GM21381 (cell line): ENCODE measurements around the gene RHOB.
"Not testable (repeated sequence)": the region's sequence is repeated elsewhere in the genome, so short reads cannot be mapped to it uniquely, and the experiment has no call there.

Source experiments
- ATAC-seq: cut with Tn5 transposase; IDR thresholded peaks from one replicate; pipeline ENCODE4 v1.9.1; 2021; ENCODE audit warnings: mild to moderate bottlenecking, moderate library complexity; ENCODE audit not compliant: unreplicated experiment

RHOB gene

DNA sequence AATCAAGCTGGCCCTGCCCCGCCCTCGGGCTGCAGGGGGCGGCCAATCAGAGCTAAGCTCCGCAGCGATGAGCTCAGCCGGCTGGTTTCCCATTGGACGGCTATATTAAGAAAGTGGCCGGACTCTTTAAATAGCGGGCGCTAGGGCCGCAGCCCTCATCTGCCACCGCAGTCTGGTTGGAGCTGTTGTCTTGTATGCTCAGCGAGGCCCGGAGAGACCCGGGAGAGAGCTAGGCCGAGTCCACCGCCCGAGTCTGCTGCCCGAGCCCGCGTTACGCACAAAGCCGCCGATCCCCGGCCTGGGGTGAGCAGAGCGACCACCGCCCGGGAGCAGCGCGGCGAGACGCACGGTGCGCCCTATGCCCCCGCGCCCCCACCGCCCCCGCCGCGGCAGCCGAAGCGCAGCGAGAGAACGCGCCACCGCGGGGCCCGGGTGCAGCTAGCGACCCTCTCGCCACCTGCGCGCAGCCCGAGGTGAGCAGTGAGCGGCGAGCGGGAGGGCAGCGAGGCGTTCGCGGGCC is at the start of gene RHOB:
Gene RHOB, plus strand, starts transcription at position 158 of the 520 bp plus-strand sequence. CDS start 392 bp downstream, outside the sequence.
- ATAC-seq = peak; percentile 96

DNA sequence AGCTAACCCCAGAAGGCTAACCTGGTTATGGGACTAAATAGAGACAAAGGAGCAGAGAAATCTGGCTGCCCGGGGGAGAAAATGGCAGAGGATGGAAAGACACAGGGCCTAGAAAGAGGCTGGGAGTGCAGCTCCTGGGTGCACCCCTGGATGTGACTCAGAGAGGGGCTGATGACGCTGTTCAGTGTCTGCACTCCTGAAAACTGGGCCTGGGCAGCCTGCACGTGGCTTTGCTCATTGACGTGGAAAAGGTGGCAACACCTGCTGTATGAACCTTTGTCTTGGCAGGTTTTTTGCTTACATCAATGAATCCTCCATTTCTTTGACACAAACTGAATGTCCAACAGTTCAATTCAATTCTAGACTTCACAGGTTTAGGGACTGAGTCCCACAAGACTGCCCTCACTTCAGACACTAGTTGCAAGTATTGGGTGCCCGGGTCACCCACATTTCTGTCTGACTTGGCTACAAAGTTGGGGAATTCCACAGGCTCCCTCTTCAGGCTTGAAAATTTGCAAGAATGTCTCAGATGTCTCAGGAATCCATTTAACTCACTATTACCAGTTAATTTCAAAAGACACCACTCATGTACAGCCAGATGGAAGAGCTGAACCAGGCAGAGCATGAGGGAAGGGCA is 48.9 kb upstream of the RHOB start:
- no peak for ATAC-seq

DNA sequence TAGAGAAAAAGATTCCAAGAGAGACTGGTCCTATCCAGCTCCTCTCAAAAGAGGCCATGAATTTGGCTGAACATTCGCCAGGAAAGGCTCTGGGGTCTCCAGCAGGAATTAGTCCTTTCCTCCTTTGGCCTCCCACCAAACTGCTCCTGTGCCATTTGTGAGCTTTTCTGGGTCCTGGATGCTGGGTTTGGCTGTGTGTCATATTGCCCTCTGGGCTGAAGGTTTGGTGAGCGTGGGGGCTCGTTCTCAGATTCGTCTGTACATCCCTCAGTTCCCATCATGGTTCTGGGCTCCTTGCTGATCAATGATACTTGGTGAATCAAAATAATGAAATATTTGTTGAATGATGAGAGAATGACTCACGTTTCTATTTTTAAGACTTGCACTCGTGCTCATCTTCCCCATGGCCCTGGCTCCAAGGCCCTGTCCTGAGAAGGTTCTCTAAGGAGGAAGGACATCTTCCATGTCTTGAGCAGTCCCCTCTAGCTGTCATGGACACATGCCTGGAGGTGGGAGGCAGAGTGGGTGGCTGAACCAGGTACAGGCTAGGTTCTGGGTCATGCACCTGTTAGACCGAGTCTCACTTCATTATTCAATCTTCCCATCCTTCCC is 47.8 kb upstream of the RHOB start:
- ATAC-seq = no peak

DNA sequence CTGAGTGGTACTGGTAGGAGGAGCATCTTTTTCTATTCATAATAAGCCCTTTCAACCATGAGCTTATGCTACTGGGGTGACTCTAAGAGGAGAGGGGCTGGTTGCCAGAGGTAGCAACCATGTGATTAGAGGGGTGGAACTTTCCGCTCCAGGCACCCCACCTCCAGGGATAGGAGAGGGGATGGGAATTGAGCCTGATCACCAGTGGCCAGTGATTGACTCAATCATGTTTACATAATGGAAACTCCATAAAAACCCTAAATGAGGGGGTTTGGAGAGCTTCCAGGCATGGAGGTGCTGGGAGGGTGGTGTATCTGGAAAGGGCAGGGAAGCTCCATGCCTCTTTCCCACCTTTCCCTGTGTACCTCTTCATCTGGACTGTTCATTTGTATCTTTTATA is 46.6 kb upstream of the RHOB start:
- ATAC-seq = no peak

DNA sequence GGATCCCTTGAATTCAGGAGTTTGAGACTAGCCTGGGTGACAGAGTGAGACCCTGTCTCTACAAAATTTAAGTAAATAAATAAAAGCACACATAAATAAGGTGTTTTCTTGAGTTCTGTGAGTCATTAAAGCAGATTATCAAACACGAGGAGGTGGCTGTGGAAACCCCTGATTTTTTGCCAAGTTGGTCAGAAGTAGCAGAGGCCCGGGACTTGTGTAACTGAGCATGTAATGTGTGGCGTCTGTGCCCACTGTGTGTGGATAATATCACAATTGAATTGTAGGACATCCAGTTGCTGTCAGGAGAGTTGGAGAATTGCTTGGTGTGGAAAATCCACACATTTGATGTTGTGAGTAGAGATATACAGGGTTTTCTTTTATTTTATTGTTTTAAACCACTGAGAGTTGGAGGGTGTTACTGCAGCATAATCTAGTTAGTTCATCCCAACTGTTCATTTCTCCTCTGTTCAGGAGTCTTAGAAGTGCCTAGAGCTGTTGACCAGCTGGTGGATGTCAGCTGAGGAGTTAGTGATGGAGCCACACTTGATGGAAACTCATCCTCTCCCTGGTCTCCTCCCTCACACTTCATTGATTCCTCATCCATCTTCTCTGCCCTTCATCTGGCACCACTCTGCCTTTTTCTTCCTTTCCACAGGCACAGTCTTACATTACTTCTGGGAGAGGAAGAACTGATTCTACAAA is 45.9 kb upstream of the RHOB start:
- no peak for ATAC-seq

DNA sequence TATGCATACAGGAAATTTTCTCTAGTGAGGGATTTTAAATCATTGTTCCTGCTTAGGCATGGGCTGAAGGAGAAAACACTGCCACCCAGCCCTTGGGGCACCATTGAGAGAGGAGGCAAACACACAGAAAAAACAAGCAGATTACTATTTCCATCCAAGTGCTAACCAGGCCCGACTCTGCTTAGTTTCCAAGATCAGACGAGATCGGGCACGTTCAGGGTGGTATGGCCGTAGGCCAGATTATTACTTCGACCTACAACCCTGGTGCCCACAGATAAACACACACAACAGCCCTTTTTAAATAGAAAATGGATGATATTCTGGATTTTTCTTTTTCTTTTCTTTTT is 45.4 kb upstream of the RHOB start:
- ATAC-seq = no peak

DNA sequence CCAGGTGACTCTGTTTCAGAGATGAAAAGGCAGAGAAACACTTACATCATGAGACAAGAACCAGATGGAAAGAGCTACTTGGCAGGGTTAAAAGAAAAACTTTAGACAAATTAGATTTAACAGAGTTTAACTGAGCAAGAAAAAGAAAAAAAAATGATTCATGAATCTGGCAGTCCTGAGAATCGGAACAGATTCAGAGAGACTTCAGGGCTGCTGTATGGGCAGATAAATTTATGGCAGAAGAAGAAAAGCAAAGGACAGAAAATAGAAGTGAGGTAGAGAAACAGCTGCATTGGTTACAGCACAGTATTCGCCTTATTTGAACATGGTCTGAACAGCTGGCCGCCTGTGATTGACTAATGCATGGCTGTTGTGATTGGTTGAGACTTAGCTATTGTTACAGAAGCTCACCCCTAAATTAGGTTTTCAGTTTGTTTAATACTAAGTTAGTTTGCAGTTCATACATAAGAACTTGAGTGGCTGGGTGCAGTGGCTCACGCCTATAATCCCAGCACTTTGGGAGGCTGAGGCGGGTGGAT is 43.0 kb upstream of the RHOB start:
- no peak for ATAC-seq

DNA sequence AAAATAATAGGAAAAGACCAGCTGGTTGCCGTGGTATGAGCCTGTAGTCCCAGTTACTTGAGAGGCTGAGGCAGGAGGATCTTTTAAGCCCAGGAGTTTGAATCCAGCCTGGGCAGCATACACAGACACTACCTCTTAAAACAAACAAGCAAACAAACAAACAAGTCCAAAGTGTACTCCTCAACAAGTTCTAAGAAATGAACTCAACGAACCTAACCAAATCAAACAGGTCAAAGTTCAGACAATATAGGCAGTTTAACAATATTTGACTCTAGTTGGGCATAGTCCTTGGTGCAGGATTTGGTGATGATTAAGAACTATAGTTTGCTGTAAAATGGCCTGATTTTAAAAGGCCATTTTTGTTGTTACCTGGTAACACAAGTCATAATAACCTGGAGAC is 41.9 kb upstream of the RHOB start:
- ATAC-seq = no peak

DNA sequence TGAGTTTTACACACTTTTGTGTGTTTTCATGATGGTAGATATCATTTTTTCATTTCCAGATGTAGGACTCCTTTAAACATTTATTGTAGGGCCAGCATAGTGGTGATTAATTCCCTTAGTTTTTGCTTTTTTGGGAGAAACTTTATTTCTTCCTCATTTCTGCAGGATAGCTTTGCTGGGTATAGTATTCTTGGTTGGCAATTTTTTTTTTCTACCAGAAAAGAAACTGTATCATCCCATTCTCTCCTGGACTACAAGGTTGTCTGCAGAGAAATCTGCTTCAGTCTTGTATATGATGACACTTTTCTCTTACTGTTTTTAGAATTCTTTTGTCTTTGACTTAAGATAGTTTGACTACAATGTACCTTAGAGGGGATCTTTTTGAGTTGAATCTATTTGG is 37.8 kb upstream of the RHOB start:
- ATAC-seq = no peak

DNA sequence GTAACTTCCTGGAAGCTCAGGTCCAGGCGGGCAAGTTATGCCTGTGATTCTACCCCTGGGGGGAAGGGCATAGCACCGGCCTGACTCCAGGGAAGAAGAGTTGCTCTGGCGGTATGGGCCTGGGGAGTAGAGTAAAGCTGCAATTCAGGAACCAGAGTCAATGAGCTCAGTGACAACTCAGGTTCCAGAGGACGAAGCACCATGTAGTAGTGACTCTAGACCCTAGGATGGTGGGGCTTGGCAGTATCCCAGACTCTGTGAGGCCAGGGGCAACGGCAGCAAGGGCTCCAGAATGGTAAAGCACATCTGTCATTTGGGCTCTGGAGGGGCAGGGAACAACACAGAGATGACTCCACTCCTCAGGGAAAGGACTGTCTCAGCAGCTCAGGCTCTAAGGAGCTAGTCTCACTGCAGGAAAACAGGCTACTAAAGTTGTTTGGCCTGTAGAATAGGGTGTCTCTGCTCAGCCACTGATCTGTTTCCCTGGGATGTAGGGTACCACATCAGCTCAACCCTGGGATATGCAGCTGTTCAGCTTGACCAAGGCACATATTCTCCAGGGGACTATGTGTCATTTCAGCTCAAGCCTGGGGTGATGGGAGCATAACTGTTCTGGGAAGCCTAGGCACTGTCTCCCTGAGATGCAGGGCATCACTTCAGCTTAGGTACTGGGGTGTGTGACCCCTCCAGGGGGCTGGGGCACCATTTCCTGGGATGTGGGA is 36.2 kb upstream of the RHOB start:
- ATAC-seq = no peak

DNA sequence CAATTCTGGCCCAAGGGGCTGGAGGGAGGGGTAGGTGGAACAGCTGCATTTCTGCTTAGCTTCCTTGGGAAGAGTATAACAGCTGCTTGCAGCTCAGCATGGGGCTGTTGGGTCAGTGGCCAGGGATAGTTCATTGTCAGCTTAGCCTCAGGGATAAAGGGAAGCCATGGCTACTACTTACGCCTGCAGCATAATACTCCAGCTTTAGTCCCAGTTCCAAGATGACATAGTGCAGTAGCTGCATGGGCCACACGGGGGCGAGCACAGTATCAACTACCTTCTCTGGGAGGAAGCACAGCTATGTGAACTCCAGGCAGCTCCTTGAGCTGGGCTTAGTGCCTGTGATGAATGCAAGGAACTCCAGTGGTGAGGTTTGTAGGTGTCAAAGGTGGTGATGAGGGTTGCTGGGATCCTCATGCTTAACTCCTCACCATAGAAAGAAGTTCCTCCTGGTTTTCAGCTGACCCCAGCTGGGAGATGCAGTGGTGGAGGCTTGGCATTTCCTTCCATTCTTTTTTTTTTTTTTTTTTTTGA is 35.4 kb upstream of the RHOB start:
- ATAC-seq = peak; percentile 100

DNA sequence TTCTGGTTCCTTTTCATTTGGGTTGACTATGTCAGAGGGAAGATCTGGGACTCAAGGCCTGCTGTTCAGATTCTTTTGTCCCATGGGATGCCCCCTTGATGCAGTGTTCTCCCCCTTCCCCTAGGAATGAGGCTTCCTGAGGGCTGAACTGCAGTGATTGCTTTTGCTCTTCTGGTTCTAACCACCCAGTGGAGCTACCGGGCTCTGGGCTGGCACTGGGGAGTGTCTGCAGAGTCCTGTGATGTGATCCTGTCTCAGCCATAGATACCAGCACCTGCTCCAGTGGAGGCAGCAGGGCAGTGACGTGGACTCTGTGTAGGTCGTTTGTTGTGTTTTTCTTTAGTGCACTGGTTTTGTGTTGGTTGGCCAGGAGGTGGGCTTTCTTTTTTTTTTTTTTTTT is 32.1 kb upstream of the RHOB start:
- no peak for ATAC-seq

DNA sequence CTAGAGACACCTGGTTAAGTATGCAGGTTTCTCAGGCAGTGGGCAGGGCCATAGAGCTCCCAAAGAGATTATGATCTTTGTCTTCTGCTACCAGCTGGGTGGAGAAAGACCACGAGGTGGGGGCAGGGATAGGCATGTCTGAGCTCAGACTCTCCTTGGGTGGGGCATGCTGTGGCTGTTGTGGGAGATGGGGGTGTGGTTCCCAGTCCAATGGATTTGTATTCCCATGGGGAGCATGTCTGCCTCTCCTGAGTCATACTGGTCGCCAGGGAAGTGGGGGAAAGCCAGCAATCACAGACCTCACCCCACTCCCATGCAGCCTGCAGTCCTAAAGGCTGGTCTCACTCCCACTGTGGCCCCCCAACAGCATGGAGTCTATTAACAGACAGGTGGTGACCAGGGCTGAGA is 31.4 kb upstream of the RHOB start:
- no peak for ATAC-seq

DNA sequence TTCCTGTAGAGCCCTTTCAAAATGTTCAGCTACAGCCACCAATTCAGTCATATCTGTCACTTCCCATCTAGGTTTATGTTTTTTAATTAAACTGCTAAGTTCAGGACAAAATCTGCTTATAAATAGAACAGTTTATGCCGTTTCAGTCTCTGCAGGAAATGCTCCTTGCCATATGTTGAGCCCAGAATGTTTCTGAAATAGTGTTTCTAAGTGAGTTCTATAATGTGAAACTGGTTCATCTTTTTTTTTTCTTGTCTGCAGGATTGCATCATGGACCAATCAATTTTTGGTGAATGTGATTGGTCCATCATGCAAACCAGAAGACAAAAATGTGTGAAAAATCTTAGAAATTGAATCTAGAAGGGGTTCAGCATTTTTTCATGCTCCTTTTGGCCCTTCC is 30.2 kb upstream of the RHOB start:
- no peak for ATAC-seq

DNA sequence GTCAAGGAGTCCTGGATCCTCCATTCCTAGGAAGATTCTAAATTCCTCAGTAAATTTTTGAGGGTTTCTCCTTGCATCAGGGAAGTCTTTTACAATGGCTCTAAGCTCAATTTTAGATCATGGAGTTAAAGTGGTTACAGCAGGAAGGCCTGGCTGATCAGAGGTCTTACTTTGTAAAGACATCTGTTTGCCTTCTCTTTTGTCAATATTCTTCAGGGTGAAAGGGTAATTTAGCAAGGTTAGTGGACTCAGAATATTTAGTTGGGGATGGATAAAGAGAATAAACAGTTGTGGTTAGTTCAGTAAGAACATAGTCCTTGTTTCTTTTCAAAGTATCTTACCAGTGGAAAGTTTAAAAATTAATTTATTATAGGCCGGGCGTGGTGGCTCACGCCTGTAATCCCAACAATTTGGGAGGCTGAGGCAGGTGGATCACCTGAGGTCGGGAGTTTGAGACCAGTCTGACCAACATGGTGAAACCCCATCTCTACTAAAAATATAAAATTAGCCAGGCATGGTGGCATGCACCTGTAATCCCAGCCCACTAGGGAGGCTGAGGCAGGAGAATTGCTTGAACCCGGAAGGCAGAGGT is 29.5 kb upstream of the RHOB start:
- ATAC-seq = not testable (repeated sequence)

DNA sequence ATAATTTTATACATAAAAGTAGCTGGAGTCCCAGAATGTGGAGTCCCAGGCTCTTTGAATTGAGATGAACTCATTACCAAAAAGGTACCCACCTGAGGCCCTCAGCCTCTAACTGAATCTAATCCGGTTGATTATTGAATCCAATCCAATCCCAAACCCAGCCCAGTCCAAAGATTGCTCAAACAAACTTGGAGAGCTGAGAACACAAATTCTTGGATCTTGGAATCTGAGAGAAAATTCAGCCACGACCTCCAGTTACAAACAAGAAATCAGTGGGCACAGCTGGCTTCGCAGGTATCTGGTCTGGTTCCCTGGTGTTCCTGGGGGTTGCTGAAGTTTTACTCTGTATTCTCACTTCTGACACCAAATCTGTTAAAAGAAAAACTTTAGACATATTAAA is 28.4 kb upstream of the RHOB start:
- no peak for ATAC-seq

DNA sequence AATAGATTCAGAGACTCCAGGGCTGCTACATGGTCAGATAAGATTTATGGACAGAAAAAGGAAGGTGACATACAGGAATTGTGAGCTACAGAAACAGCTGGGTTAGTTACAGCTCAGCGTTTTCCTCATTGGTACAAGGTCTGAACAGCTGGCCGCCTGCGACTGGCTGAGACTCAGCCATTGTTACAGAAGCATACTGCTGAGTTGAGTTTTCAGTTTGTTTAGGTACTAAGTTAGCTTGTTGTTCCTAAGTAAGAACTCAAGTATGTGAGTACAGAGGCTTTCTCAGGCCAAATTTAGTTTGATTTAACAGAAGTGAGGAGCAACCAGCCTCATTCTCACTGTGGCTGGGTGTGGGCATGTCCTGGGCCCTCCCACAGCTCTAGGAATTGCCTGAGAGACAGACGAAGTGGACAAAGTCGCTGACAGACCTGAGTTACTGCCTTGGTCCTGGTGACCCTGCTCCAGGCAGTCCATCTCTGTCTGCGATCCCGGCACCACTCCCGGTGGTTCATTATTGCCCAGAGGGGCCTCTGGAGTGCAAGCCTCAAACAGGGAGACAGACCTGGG is 27.8 kb upstream of the RHOB start:
- ATAC-seq = no peak

DNA sequence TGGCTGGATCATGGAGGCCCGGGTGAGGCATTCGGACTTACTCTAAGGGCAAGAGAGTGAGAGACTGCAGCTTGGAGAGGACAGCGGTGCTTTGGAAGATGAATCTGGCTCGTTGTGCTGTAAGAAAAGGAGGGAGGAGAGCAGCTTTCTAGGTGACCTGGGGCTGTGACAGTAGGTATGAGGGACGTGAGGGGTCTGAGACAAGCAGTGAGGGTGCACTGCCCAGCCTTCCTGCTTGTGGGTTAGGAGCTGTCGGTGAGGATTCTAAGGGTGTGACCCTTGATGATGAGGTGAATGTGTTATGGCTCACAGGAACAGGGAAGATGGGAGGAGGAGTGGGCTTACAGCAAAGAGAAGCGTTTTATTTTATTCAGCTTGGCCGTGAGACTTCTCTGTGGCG is 27.1 kb upstream of the RHOB start:
- ATAC-seq = no peak

DNA sequence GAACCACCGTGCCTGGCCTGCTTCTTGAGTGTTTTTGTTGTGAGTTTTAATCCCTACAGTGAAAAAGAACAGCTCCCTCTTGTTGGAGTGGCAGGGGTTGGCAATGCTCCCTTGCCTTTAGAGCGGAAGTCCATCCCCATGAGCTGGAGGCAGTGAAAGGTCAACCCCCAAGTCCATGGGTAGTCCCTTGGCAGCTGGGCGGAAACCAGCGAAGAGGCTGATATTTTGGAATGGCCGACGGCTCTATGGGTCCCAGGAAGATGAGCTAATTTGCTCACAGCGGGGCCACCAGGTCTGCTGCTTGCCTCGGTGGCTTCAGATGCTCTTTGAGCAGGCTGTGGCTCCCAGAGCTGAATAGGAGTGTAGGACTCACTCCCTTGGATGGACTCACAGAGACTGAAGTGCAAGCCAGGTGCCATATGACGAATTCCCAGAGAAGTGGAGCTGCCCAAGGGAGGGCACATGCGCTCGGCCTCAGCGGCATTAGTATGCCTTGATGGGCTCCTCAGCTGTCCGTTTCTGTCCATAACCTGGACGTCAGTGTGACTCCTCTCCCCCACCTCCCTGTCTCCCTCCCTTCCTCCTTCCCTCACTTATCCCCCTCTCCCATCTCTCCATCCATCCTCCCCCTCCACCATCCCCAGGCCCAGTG is 25.4 kb upstream of the RHOB start:
- no peak for ATAC-seq

DNA sequence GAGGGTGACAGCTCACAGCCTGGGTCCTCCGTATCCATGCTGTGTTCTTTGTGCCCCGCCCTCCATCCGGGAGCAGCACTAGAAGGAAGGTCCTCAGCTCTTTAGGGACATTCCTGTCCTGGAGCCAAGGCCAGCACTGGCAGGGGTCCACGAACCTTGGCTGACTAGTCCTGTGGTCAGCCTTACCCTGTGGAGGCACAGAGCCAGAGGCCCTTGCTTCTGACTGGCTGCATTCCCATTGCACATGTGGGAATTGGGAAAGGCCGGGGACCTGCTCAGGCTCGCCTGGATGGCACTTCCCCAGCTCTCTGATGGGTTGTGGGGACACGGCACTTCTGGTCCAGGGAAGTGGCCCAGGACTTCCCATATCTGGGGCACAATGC is 24.9 kb upstream of the RHOB start:
- ATAC-seq = no peak
